Breast epithelium (tissue), 4 donors: ENCODE results near the gene WFDC6. TPM values are rescaled to one million over a fixed set of nuclear protein-coding genes. Genes with fewer than 3 reads are reported as not detected.

Experiments
- DNase-seq, 2 donors: peaks; one replicate each; pipeline ENCODE4 v3.0.0-alpha.2; 2019; ENCODE audit warnings: low spot score in 2 of 2
- H3K27ac ChIP-seq, 2 donors: fragments of 200-600 bp; sonication (generic) in 1 of 2; one replicate each; pipeline ENCODE4 v1.5.1; 2016 to 2019; ENCODE audit warnings: mild to moderate bottlenecking in 1 of 2
- H3K27me3 ChIP-seq, 2 donors: fragments of 200-600 bp; sonication (generic) in 1 of 2; one replicate each; pipeline versions ENCODE4 v1.5.1 to v1.6.0; 2017 to 2019; ENCODE audit warnings: control low read depth in 1 of 2, mild to moderate bottlenecking in 1 of 2
- H3K36me3 ChIP-seq: fragments of 200-600 bp; one replicate; pipeline ENCODE4 v1.5.1; 2019
- H3K4me1 ChIP-seq, 2 donors: fragments of 200-600 bp; sonication (generic); one replicate each; pipeline ENCODE4 v1.5.1; 2016 to 2019; ENCODE audit warnings: control low read depth in 1 of 2
- H3K4me3 ChIP-seq, 3 donors: fragments of 200-600 bp; sonication (generic); 1 replicate in 2 of 3; 2 replicates in 1 of 3; pipeline ENCODE4 v1.5.1; 2016 to 2019; ENCODE audit warnings: mild to moderate bottlenecking in 3 of 3, moderate library complexity in 2 of 3
- H3K9me3 ChIP-seq, 2 donors: fragments of 200-600 bp; sonication (generic) in 1 of 2; one replicate each; pipeline ENCODE4 v1.5.1; 2016 to 2019; ENCODE audit warnings: control low read depth in 1 of 2
- CTCF ChIP-seq, 3 donors: fragments of 450-650 bp; IDR thresholded peaks; one replicate each; pipeline ENCODE4 v1.5.1; 2016 to 2017; ENCODE audit warnings: antibody characterized with exemption in 3 of 3, mild to moderate bottlenecking in 3 of 3, moderate library complexity in 3 of 3
- POLR2A ChIP-seq: fragments of 450-650 bp; IDR thresholded peaks from one replicate; pipeline ENCODE4 v1.6.1; 2016; ENCODE audit warnings: antibody characterized with exemption, mild to moderate bottlenecking, moderate library complexity
- POLR2AphosphoS5 ChIP-seq, 3 donors: sonication (generic); formaldehyde crosslinking; IDR thresholded peaks; one replicate each; pipeline ENCODE4 v1.6.1; 2017; ENCODE audit warnings: antibody characterized with exemption in 3 of 3
- intact Hi-C: fragments of 100-400 bp; cut with DNase I; formaldehyde crosslinking; loops from one replicate; pipeline ENCODE4 v1.15.1; 2023; ENCODE audit warnings: low total_unique reads
- total RNA-seq, 3 donors: library from RNA; depleted of rRNA; stranded (reverse); fragments of >200 nt; gene quantifications; one replicate each; pipeline ENCODE4 v1.1.0, GENCODE V29; 2016

WFDC6 gene
- total RNA-seq, 3 donors from 2014 or later = not detected

- H3K27ac ChIP-seq = no peak overlapping the region
- peaks cover 0 to 12% of the 10 kb centered on the region in 2 donors for H3K27me3 ChIP-seq
- TF ChIP-seq CTCF (IDR thresholded peaks at IDR 0.05) = no peak
- no peak for TF ChIP-seq POLR2A
- no peak for TF ChIP-seq POLR2AphosphoS5 (IDR thresholded peaks at IDR 0.05)
- H3K4me1 ChIP-seq = no peaks in the 10 kb centered on the region
- H3K9me3 ChIP-seq = no peaks in the 10 kb centered on the region
- no peak for DNase-seq
- no peaks in the 10 kb centered on the region for H3K36me3 ChIP-seq
- intact Hi-C loops = no loop called here
- H3K4me3 ChIP-seq = no peak overlapping the region
These were observed 39.3 kb downstream of the WFDC6 start for GRCh38 chr20:45500022-45500421.

- no peaks in the 10 kb centered on the region for H3K9me3 ChIP-seq
- TF ChIP-seq POLR2A (no peak), POLR2AphosphoS5 (IDR thresholded peaks at IDR 0.05) (no peak), CTCF (IDR thresholded peaks at IDR 0.05) (no peak)
- DNase-seq = no peak
- H3K27me3 ChIP-seq = peaks cover 0 to 7% of the 10 kb centered on the region in 2 donors
- intact Hi-C loops = no loop called here
- H3K4me3 ChIP-seq = no peak overlapping the region
- no peaks in the 10 kb centered on the region for H3K36me3 ChIP-seq
- no peaks in the 10 kb centered on the region for H3K4me1 ChIP-seq
- H3K27ac ChIP-seq = no peak overlapping the region
These were observed 41.2 kb downstream of the WFDC6 start for GRCh38 chr20:45497971-45498494.

GRCh38 chr20:45496166-45496565 is 43.1 kb downstream of the WFDC6 start:
- Histone ChIP-seq H3K36me3 (no peaks in the 10 kb centered on the region), H3K4me1 (no peaks in the 10 kb centered on the region), H3K27me3 (peaks cover 0 to 7% of the 10 kb centered on the region in 2 donors), H3K9me3 (no peaks in the 10 kb centered on the region), H3K4me3 (no peak overlapping the region), H3K27ac (no peak overlapping the region)
- TF ChIP-seq POLR2AphosphoS5 (IDR thresholded peaks at IDR 0.05) (no peak), POLR2A (no peak), CTCF (IDR thresholded peaks at IDR 0.05) (no peak)
- intact Hi-C loops = no loop called here
- DNase-seq = no peak

- intact Hi-C loops = no loop called here
- no peaks in the 10 kb centered on the region for H3K9me3 ChIP-seq
- DNase-seq = no peak
These were observed 43.8 kb downstream of the WFDC6 start for GRCh38 chr20:45495501-45495941.

More at GRCh38 chr20:45495501-45495941, 43.8 kb downstream of the WFDC6 start:
- TF ChIP-seq CTCF (IDR thresholded peaks at IDR 0.05) (no peak), POLR2AphosphoS5 (IDR thresholded peaks at IDR 0.05) (no peak), POLR2A (no peak)
- peaks cover 0 to 7% of the 10 kb centered on the region in 2 donors for H3K27me3 ChIP-seq
- no peak overlapping the region for H3K4me3 ChIP-seq
- H3K36me3 ChIP-seq = no peaks in the 10 kb centered on the region
- no peak overlapping the region for H3K27ac ChIP-seq
- no peaks in the 10 kb centered on the region for H3K4me1 ChIP-seq
